CD4-positive, alpha-beta T cell treated with Interferon alpha-2 for 1 hour (primary cell): ENCODE measurements around the gene COA1.
A peak's percentile ranks its signal among the peaks of the same experiment; 100 is the strongest.
"Not testable (repeated sequence)": the region's sequence is repeated elsewhere in the genome, so short reads cannot be mapped to it uniquely, and the experiment has no call there.

Source experiments
- DNase-seq, 2 donors: peaks; one replicate each; pipeline ENCODE4 v3.0.0-alpha.2; 2020 to 2022

COA1 gene

GRCh38 chr7:43686991-43687390 is 42.3 kb downstream of the COA1 start:
- DNase-seq: no peak

GRCh38 chr7:43680736-43681135 is 48.6 kb downstream of the COA1 start:
- no peak for DNase-seq

- DNase-seq: no peak
Measured at GRCh38 chr7:43679210-43680068, 49.9 kb downstream of the COA1 start.

GRCh38 chr7:43678315-43678714 is 51.0 kb downstream of the COA1 start:
- DNase-seq: no peak

GRCh38 chr7:43677864-43678263 is 51.5 kb downstream of the COA1 start:
- no peak for DNase-seq

- no peak for DNase-seq
Measured at GRCh38 chr7:43674559-43675436, 54.5 kb downstream of the COA1 start.

- not testable (repeated sequence) for DNase-seq
Measured at GRCh38 chr7:43673243-43673976, 55.9 kb downstream of the COA1 start.

- no peak for DNase-seq
Measured at GRCh38 chr7:43671521-43671920, 57.8 kb downstream of the COA1 start.

- peak; percentile 79 to 90 for DNase-seq
Measured at GRCh38 chr7:43669286-43670081, 59.8 kb downstream of the COA1 start.

GRCh38 chr7:43668035-43668434 is 61.3 kb downstream of the COA1 start:
- DNase-seq: no peak

GRCh38 chr7:43666938-43667337 is 62.4 kb downstream of the COA1 start:
- DNase-seq: no peak

GRCh38 chr7:43664681-43665080 is 64.6 kb downstream of the COA1 start:
- DNase-seq: no peak

- no peak for DNase-seq
Measured at GRCh38 chr7:43660141-43660540, 69.2 kb downstream of the COA1 start.

- DNase-seq: no peak
Measured at GRCh38 chr7:43659549-43659896, 69.8 kb downstream of the COA1 start.

- no peak for DNase-seq
Measured at GRCh38 chr7:43658718-43659548, 70.4 kb downstream of the COA1 start.

- no peak for DNase-seq
Measured at GRCh38 chr7:43656997-43657396, 72.3 kb downstream of the COA1 start.

- DNase-seq: no peak
Measured at GRCh38 chr7:43655584-43655983, 73.7 kb downstream of the COA1 start.

GRCh38 chr7:43653891-43654504 is 75.3 kb downstream of the COA1 start:
- DNase-seq: no peak

GRCh38 chr7:43653466-43653865 is 75.9 kb downstream of the COA1 start:
- no peak for DNase-seq

GRCh38 chr7:43652364-43652763 is 77.0 kb downstream of the COA1 start:
- DNase-seq: no peak

- DNase-seq: peak in 1 of 2 donors; percentile 41
Measured at GRCh38 chr7:43650457-43651052, 78.8 kb downstream of the COA1 start.
